Measurements from ENCODE around the gene FMOD. TPM values are rescaled to one million over a fixed set of nuclear protein-coding genes. Genes with fewer than 3 reads are reported as not detected.

FMOD gene
- total RNA-seq, 1 experiment from 2014 or later = 0.69 TPM

DNA sequence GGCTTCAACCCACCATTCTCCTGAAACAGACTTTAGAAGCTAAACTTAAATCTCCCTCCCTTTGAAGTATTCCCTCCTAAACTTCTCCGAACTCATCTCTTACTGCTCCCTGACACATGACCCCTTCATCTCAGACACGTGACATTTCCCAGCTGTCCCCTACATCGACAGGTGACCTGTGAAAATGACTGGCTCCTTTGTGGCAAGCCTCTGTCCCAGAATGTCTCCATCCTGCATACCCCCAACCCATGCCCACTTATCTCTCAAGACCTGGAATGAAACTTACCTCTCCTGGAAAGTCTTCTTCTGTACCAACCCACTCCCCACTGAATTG lies 4.2 kb downstream of the FMOD start:
- CTCF ChIA-PET = interaction anchor here (0.6 to 1.3 kb wide), 3 partner anchors 12 to 245 kb away, joined by 4 to 5 read pairs (median 5); no protein-coding TSS in a partner anchor
- Histone ChIP-seq H3K27me3 (replicated peaks; ENCODE audit: insufficient read depth, low read depth, low read length, poor library complexity) (no peaks in the 10 kb centered on the region), H3K4me1 (ENCODE audit: insufficient read depth, low read length, poor library complexity, severe bottlenecking) (no peaks in the 10 kb centered on the region), H3K9me3 (ENCODE audit: low read depth, low read length, poor library complexity, severe bottlenecking) (no peaks in the 10 kb centered on the region), H3K4me3 (ENCODE audit: low read depth, low read length, poor library complexity, severe bottlenecking) (no peak overlapping the region), H3K36me3 (ENCODE audit: insufficient read depth, low read length, poor library complexity, severe bottlenecking) (no peaks in the 10 kb centered on the region), H3K27ac (ENCODE audit: low read depth, low read length, poor library complexity, severe bottlenecking) (no peak overlapping the region)
- BruUV-seq (replicated peaks) = no TSS peak
- intact Hi-C loops (cut with micrococcal nuclease; ENCODE audit: unreplicated experiment) = no loop called here
- no peak for DNase-seq (ENCODE audit: low spot score)
- no peak for TF ChIP-seq EZH2 (IDR thresholded peaks at IDR 0.05; ENCODE audit: borderline replicate concordance, low read depth, low read length, poor library complexity, severe bottlenecking)
- TF ChIP-seq, protein P1, sequence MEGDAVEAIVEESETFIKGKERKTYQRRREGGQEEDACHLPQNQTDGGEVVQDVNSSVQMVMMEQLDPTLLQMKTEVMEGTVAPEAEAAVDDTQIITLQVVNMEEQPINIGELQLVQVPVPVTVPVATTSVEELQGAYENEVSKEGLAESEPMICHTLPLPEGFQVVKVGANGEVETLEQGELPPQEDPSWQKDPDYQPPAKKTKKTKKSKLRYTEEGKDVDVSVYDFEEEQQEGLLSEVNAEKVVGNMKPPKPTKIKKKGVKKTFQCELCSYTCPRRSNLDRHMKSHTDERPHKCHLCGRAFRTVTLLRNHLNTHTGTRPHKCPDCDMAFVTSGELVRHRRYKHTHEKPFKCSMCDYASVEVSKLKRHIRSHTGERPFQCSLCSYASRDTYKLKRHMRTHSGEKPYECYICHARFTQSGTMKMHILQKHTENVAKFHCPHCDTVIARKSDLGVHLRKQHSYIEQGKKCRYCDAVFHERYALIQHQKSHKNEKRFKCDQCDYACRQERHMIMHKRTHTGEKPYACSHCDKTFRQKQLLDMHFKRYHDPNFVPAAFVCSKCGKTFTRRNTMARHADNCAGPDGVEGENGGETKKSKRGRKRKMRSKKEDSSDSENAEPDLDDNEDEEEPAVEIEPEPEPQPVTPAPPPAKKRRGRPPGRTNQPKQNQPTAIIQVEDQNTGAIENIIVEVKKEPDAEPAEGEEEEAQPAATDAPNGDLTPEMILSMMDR (conservative IDR thresholded peaks at IDR 0.05; ENCODE audit: low read depth, low read length) = no peak
- POLR2A ChIA-PET (ENCODE audit: low non-redundant PET) = no interaction called here

DNA sequence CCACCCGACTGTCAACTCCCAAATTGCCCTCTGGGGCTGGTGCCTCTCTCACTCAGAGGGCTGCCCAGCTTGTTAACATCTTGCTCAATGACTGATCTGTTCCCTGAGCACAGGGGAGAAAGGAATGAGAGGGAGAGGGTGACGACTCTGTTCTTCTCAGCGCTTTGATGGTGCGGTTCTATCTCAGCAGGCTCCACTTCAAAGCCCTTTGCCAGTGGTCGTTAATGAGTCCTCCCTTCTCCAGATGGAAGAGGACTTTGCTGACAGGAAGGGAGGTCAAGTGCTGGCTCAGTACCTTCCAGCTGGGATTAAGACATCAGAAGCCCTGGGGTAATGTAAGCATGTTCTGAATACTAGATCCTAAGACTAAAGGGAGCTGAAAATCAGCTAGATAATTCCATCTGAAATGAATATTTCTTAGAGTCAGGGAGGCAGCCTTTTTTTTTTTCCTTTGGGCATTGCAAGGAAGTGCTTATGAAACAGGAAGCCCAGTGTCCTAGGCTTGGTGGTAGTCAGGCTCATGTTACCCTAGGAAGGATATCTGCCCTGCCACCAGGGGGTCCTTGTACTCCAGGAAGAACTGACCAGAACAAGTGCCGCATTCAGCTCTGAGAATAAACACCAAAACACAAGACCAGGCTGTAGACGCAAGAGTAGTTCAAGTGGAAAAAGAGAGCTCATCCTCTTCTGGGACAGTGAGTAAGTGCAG lies 4.7 kb downstream of the FMOD start:
- H3K4me1 ChIP-seq (ENCODE audit: insufficient read depth, low read length, poor library complexity, severe bottlenecking) = no peaks in the 10 kb centered on the region
- no peaks in the 10 kb centered on the region for H3K27me3 ChIP-seq (replicated peaks; ENCODE audit: insufficient read depth, low read depth, low read length, poor library complexity)
- TF ChIP-seq, protein P1 (conservative IDR thresholded peaks at IDR 0.05; ENCODE audit: low read depth, low read length) = no peak
- no peak overlapping the region for H3K27ac ChIP-seq (ENCODE audit: low read depth, low read length, poor library complexity, severe bottlenecking)
- intact Hi-C loops (cut with micrococcal nuclease; ENCODE audit: unreplicated experiment) = no loop called here
- DNase-seq (ENCODE audit: low spot score) = peak; percentile 34
- BruUV-seq (replicated peaks) = no TSS peak
- H3K9me3 ChIP-seq (ENCODE audit: low read depth, low read length, poor library complexity, severe bottlenecking) = no peaks in the 10 kb centered on the region
- ChIA-PET CTCF (interaction anchor here (1.2 to 1.3 kb wide), 2 partner anchors 12 to 79 kb away, joined by 4 to 5 read pairs; no protein-coding TSS in a partner anchor), POLR2A (ENCODE audit: low non-redundant PET) (no interaction called here)
- no peaks in the 10 kb centered on the region for H3K36me3 ChIP-seq (ENCODE audit: insufficient read depth, low read length, poor library complexity, severe bottlenecking)
- no peak overlapping the region for H3K4me3 ChIP-seq (ENCODE audit: low read depth, low read length, poor library complexity, severe bottlenecking)

DNA sequence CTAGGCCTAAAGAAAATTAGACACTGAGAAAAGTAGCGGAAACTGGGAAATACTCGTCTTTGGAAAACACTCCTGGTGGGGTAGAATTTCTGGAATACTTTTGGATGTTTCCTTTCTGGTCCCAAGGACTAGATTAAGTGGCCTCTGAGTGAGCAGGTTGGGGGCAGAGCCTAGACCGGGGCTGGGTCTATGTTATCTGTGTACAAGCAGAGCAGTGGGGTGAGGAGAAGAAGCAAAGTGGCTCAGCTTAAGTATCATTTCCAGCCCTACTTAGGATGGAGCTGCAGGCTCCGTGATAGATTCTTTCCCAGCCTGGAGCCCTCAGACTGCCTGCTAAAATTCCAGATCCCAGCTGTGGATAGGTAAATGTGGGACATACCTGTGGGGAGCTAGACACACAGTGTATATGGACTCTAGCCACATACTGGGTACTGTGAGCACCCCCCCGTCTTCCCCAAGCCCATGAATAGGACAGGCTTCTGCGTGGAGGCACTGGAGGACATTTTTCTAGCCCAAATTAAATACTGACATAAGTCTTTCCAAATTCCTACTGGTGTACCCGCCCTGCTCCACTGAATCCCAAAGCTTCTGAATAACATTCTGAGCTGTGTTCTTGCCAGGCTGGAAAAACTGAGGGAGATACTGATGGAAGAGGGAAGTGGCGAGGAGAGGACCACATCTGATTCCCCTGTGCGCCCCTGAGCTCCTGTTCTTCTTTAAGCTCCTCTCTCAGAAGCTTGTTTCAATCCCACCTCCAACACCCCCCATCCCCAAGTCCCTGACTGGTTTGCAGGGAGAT lies 6.8 kb downstream of the FMOD start:
- no peak overlapping the region for H3K4me3 ChIP-seq (ENCODE audit: low read depth, low read length, poor library complexity, severe bottlenecking)

More for the DNA sequence above, 6.8 kb downstream of the FMOD start:
- no peaks in the 10 kb centered on the region for H3K4me1 ChIP-seq (ENCODE audit: insufficient read depth, low read length, poor library complexity, severe bottlenecking)
- BruUV-seq (replicated peaks) = no TSS peak
- no peak for DNase-seq (ENCODE audit: low spot score)
- ChIA-PET CTCF (interaction anchor here (0.7 kb wide), 1 partner anchor 96 kb away, joined by 3 read pairs; no protein-coding TSS in a partner anchor), POLR2A (ENCODE audit: low non-redundant PET) (no interaction called here)
- no peak for TF ChIP-seq EZH2 (IDR thresholded peaks at IDR 0.05; ENCODE audit: borderline replicate concordance, low read depth, low read length, poor library complexity, severe bottlenecking)
- TF ChIP-seq, protein P1 (conservative IDR thresholded peaks at IDR 0.05; ENCODE audit: low read depth, low read length) = no peak
- intact Hi-C loops (cut with micrococcal nuclease; ENCODE audit: unreplicated experiment) = loop anchor here (5.0 kb wide), 1 partner anchor 358 kb away; no protein-coding TSS in a partner anchor
- H3K27me3 ChIP-seq (replicated peaks; ENCODE audit: insufficient read depth, low read depth, low read length, poor library complexity) = peaks cover 8% of the 10 kb centered on the region
- no peaks in the 10 kb centered on the region for H3K36me3 ChIP-seq (ENCODE audit: insufficient read depth, low read length, poor library complexity, severe bottlenecking)
- H3K27ac ChIP-seq (ENCODE audit: low read depth, low read length, poor library complexity, severe bottlenecking) = no peak overlapping the region
- no peaks in the 10 kb centered on the region for H3K9me3 ChIP-seq (ENCODE audit: low read depth, low read length, poor library complexity, severe bottlenecking)

Measured in A673 (cell line).